K562 (cell line): Measurements from ENCODE around the gene KHDRBS2. TPM values are rescaled to one million over a fixed set of nuclear protein-coding genes. Genes with fewer than 3 reads are reported as not detected.

Experiments
- ATAC-seq: fragments of 200-7000 bp; cut with Tn5 transposase; 3 replicates; pipeline ENCODE4 v1.9.1; 2020; ENCODE audit warnings: moderate library complexity
- BruUV-seq: library from RNA; stranded (reverse); fragments of 400-500 nt; replicated peaks from 2 replicates; lab custom pipeline; 2021; lab: Mats Ljungman, UMichigan
- CTCF ChIA-PET: fragments of 300-600 bp; formaldehyde crosslinking; extraction: SDS; loops from one replicate; lab custom pipeline; 2021; ENCODE audit warnings: low intra/inter-chr PET ratio; lab: Yijun Ruan, JAX
- POLR2A ChIA-PET: fragments of 300-600, 350-650 bp; sonication (Branson Sonifier 250); formaldehyde crosslinking; extraction: SDS; loops from one replicate; lab custom pipeline; 2021; ENCODE audit warnings: antibody characterized with exemption, inconsistent platforms; lab: Yijun Ruan, JAX
- DNase-seq, 4 experiments: peaks; one replicate each; pipeline versions ENCODE4 v3.0.0 to v3.0.0-alpha.2; 2011 to 2018; ENCODE audit warnings: low spot score in 3 of 4, mixed read lengths in 3 of 4; ENCODE audit errors: extremely low read depth in 1 of 4
- FAIRE-seq: peaks from 2 replicates; lab custom pipeline; 2011; peaks lifted over from hg19 to GRCh38; lab: Jason Lieb, UNC
- H2AFZ ChIP-seq: 2 replicates; pipeline ENCODE4 v1.6.0; 2011; ENCODE audit warnings: low read depth, low read length, control low read depth, inconsistent platforms
- H3K27ac ChIP-seq: fragments of 200-600 bp; 3 replicates; pipeline ENCODE4 v1.8.0; 2011; ENCODE audit warnings: low read depth, mild to moderate bottlenecking, control low read depth, inconsistent platforms, low read length, moderate library complexity, mixed read lengths; ENCODE audit errors: extremely low read depth
- H3K27me3 ChIP-seq, 2 experiments: fragments of 300-600 bp in 1 of 2; 2 replicates in 1 of 2; 3 replicates in 1 of 2; pipeline versions ENCODE4 v1.6.0 to v1.8.0; 2011; ENCODE audit warnings: inconsistent platforms in 2 of 2, low read length in 2 of 2, mild to moderate bottlenecking in 1 of 2, mixed read lengths in 1 of 2, moderate library complexity in 1 of 2; ENCODE audit not compliant: control insufficient read depth in 2 of 2, insufficient read depth in 2 of 2
- H3K36me3 ChIP-seq: fragments of 300-600 bp; 3 replicates; pipeline ENCODE4 v1.8.0; 2011; ENCODE audit warnings: mild to moderate bottlenecking, low read length, inconsistent platforms; ENCODE audit not compliant: control insufficient read depth, insufficient read depth
- H3K4me1 ChIP-seq, 2 experiments: fragments of 200-600 bp in 1 of 2; replicated peaks in 1 of 2; 2 replicates in 1 of 2; 3 replicates in 1 of 2; pipeline versions ENCODE4 v1.5.1 to v1.8.0; 2011; ENCODE audit warnings: inconsistent platforms in 2 of 2, low read length in 2 of 2, mild to moderate bottlenecking in 1 of 2, mixed read lengths in 1 of 2, moderate library complexity in 1 of 2; ENCODE audit not compliant: control insufficient read depth in 2 of 2, insufficient read depth in 2 of 2
- H3K4me2 ChIP-seq: 2 replicates; pipeline ENCODE4 v1.6.1; 2011; ENCODE audit warnings: low read length, control low read depth, inconsistent platforms, mixed read lengths; ENCODE audit not compliant: insufficient read depth
- H3K4me3 ChIP-seq: fragments of 200-600 bp; sonication (generic), shearing (Covaris generic); 2 replicates; pipeline ENCODE4 v1.5.1; 2016; ENCODE audit warnings: control low read depth, inconsistent platforms
- H3K79me2 ChIP-seq: fragments of 200-600 bp; 3 replicates; pipeline ENCODE4 v1.8.0; 2011; ENCODE audit warnings: low read length, inconsistent platforms; ENCODE audit not compliant: control insufficient read depth, insufficient read depth
- H3K9ac ChIP-seq, 2 experiments: 2 replicates each; pipeline versions ENCODE4 v1.6.0 to v1.6.1; 2011; ENCODE audit warnings: low read depth in 2 of 2, low read length in 2 of 2, control low read depth in 1 of 2, inconsistent platforms in 1 of 2, mild to moderate bottlenecking in 1 of 2, mixed read lengths in 1 of 2; ENCODE audit not compliant: insufficient read depth in 1 of 2
- H3K9me1 ChIP-seq: one replicate; pipeline ENCODE4 v1.6.0; 2011; ENCODE audit warnings: inconsistent platforms, mild to moderate bottlenecking, low read length, moderate library complexity; ENCODE audit not compliant: control insufficient read depth, insufficient read depth
- H3K9me3 ChIP-seq: replicated peaks from 2 replicates; pipeline ENCODE4 v1.5.1; 2011; ENCODE audit warnings: low read depth, low read length, inconsistent platforms; ENCODE audit not compliant: control insufficient read depth, insufficient read depth
- H4K20me1 ChIP-seq: replicated peaks from 2 replicates; pipeline ENCODE4 v1.6.1; 2011; ENCODE audit warnings: low read length, inconsistent platforms, mixed read lengths; ENCODE audit not compliant: control insufficient read depth, insufficient read depth
- CREB3 ChIP-seq: fragments of 450-650 bp; conservative IDR thresholded peaks from 2 replicates; pipeline ENCODE4 v1.6.1; 2016; ENCODE audit warnings: missing genetic modification characterization, low read depth, mild to moderate bottlenecking, missing compliant biosample characterization, moderate library complexity
- HDAC3 ChIP-seq: fragments of 450-650 bp; IDR thresholded peaks from 2 replicates; pipeline ENCODE4 v1.6.1; 2018; ENCODE audit warnings: borderline replicate concordance, mild to moderate bottlenecking, moderate library complexity; ENCODE audit not compliant: partially characterized antibody
- IRF9 ChIP-seq: fragments of 450-650 bp; IDR thresholded peaks from 2 replicates; pipeline ENCODE4 v1.6.1; 2016; ENCODE audit warnings: missing biosample characterization, missing genetic modification characterization
- JUNB ChIP-seq: fragments of 450-650 bp; formaldehyde crosslinking; conservative IDR thresholded peaks from 2 replicates; pipeline ENCODE4 v1.4.0; 2020; ENCODE audit warnings: mild to moderate bottlenecking
- KLF16 ChIP-seq: IDR thresholded peaks from 2 replicates; pipeline ENCODE4 v1.6.1; 2016; ENCODE audit warnings: antibody characterized with exemption
- MXI1 ChIP-seq: IDR thresholded peaks from 2 replicates; pipeline ENCODE4 v1.6.1; 2011; ENCODE audit warnings: low read depth, mild to moderate bottlenecking, improper control_type of control experiment, low read length
- PTRF ChIP-seq: fragments of 450-650 bp; IDR thresholded peaks from 2 replicates; pipeline ENCODE4 v1.6.1; 2016; ENCODE audit warnings: mild to moderate bottlenecking, missing genetic modification characterization, missing compliant biosample characterization
- RBFOX2 ChIP-seq: fragments of 200-400 bp; formaldehyde crosslinking; IDR thresholded peaks from 2 replicates; pipeline ENCODE4 v1.6.1; 2017; ENCODE audit warnings: low read depth, mild to moderate bottlenecking, low read length, moderate library complexity
- RHOXF2B ChIP-seq: fragments of 250-450 bp; sonication (Bioruptor Pico); conservative IDR thresholded peaks from 2 replicates; pipeline ENCODE4 v1.5.1; 2021
- TAF9B ChIP-seq: fragments of 450-650 bp; IDR thresholded peaks from 2 replicates; pipeline ENCODE4 v1.6.1; 2018; ENCODE audit warnings: mild to moderate bottlenecking; ENCODE audit not compliant: partially characterized antibody
- TCF7L2 ChIP-seq: fragments of 150-350 bp; IDR thresholded peaks from 2 replicates; pipeline ENCODE4 v1.6.1; 2016; ENCODE audit warnings: low read depth, mild to moderate bottlenecking, low read length, moderate library complexity
- TSC22D4 ChIP-seq: fragments of 450-650 bp; IDR thresholded peaks from 2 replicates; pipeline ENCODE4 v1.6.1; 2016; ENCODE audit warnings: missing genetic modification characterization, missing biosample characterization, control low read depth
- ZBTB9 ChIP-seq: fragments of 450-650 bp; formaldehyde crosslinking; IDR thresholded peaks from 2 replicates; pipeline ENCODE4 v1.4.0; 2020; ENCODE audit warnings: mild to moderate bottlenecking, moderate library complexity
- ZNF280B ChIP-seq: fragments of 250-450 bp; sonication (Bioruptor Pico); IDR thresholded peaks from 2 replicates; pipeline ENCODE4 v1.5.1; 2021; ENCODE audit warnings: mild to moderate bottlenecking
- ZNF384 ChIP-seq: IDR thresholded peaks from 2 replicates; pipeline ENCODE4 v1.6.1; 2012; ENCODE audit warnings: low read depth, low read length, improper control_type of control experiment
- ZNF445 ChIP-seq: fragments of 250-450 bp; sonication (Bioruptor Pico); IDR thresholded peaks from 2 replicates; pipeline ENCODE4 v1.4.0; 2020; ENCODE audit warnings: low read depth, mild to moderate bottlenecking, moderate library complexity
- ZNF655 ChIP-seq: fragments of 250-450 bp; sonication (Bioruptor Pico); IDR thresholded peaks from 2 replicates; pipeline ENCODE4 v1.5.0; 2021
- ZNF766 ChIP-seq: fragments of 200-800 bp; sonication (Bioruptor generic); conservative IDR thresholded peaks from 2 replicates; pipeline ENCODE4 v1.6.1; 2016; ENCODE audit warnings: missing genetic modification characterization, missing compliant biosample characterization
- WGBS: fragments of 100-300 bp; shearing (Covaris generic); methylation state at CpG from one replicate; pipeline ENCODE4 v1.1.6; 2016; ENCODE audit warnings: low coverage, mixed read lengths; ENCODE audit not compliant: insufficient coverage; ENCODE audit errors: missing lambda C conversion rate; 5-methylcytosine and 5-hydroxymethylcytosine counted together
- in situ Hi-C: fragments of 300-500 bp; cut with MboI; formaldehyde crosslinking; loops from 4 replicates; pipeline ENCODE4 v1.15.0; 2018; ENCODE audit warnings: inconsistent platforms, mixed read lengths
- intact Hi-C: fragments of 100-400 bp; cut with micrococcal nuclease; formaldehyde crosslinking; loops from 2 replicates; pipeline ENCODE4 v1.14.2; 2022
- polyA plus RNA-seq, 8 experiments: library from polyadenylated mRNA; depleted of rRNA in 4 of 8; stranded (reverse) in 5 of 8; unstranded in 3 of 8; fragments of >200 nt; fragmentation: Nextera tagmentation in 2 of 8; fragmentation: Illumina TruSeq in 1 of 8; extraction: Ambion mirVana in 2 of 8; extraction: Trizol in 1 of 8; gene quantifications; 2 replicates each; pipeline versions ENCODE4 v1.2.1 to v1.2.3, GENCODE V29; 2011 to 2014; ENCODE audit warnings: inconsistent platforms in 1 of 8, missing spikeins in 1 of 8
- total RNA-seq, 7 experiments: library from RNA; depleted of rRNA in 6 of 7; stranded (reverse); fragments of >200 nt in 6 of 7; fragmentation: Illumina TruSeq in 2 of 7; extraction: Trizol in 2 of 7; gene quantifications; 2 replicates each; pipeline versions ENCODE4 v1.2.1 to v1.2.3, GENCODE V29; 2011 to 2021; ENCODE audit warnings: low replicate concordance in 1 of 7

Gene KHDRBS2
- total and polyA plus RNA-seq, 9 of the 15 experiments (the other 6 are each of a cell fraction or from before 2014, with no cell fraction given): not detected

GRCh38 chr6:62039605-62040004, 246.4 kb downstream of the KHDRBS2 start:
- POLR2A ChIA-PET: no interaction called here
- CTCF ChIA-PET: no interaction called here
- no peak overlapping the region for H3K27ac ChIP-seq
- WGBS: 0% methylated on average over 1 of the region's 1 CpG
- H3K36me3 ChIP-seq: no peaks in the 10 kb centered on the region
- H2AFZ ChIP-seq: no peak overlapping the region
- no peaks in the 10 kb centered on the region for H3K9me1 ChIP-seq
- no peak overlapping the region for H3K9ac ChIP-seq
- no peaks in the 10 kb centered on the region for H3K27me3 ChIP-seq
- in situ Hi-C loops (no loop called here), intact Hi-C loops (no loop called here)
- no peak overlapping the region for H3K4me2 ChIP-seq
- H3K9me3 ChIP-seq: no peaks in the 10 kb centered on the region
- no peaks in the 10 kb centered on the region for H4K20me1 ChIP-seq
- no peak for ATAC-seq
- no peak for DNase-seq
- H3K4me3 ChIP-seq: no peak overlapping the region
- no TSS peak for BruUV-seq
- no peaks in the 10 kb centered on the region for H3K79me2 ChIP-seq
- H3K4me1 ChIP-seq: no peaks in the 10 kb centered on the region
- FAIRE-seq: no peak
- TF ChIP-seq ZNF655 (CRISPR knock-in tag): no peak
- no peak for TF ChIP-seq JUNB (CRISPR knock-in tag)
- TF ChIP-seq TCF7L2: no peak
- no peak for TF ChIP-seq RBFOX2
- TF ChIP-seq ZNF445: no peak
- no peak for TF ChIP-seq TAF9B
- no peak for TF ChIP-seq PTRF (tag)
- no peak for TF ChIP-seq ZNF384
- TF ChIP-seq RHOXF2B (CRISPR knock-in tag): no peak
- TF ChIP-seq KLF16: no peak
- no peak for TF ChIP-seq ZNF280B (CRISPR knock-in tag)
- TF ChIP-seq MXI1: no peak
- no peak for TF ChIP-seq IRF9 (tag)
- TF ChIP-seq ZNF766 (CRISPR knock-in tag): no peak
- TF ChIP-seq CREB3 (tag): no peak
- no peak for TF ChIP-seq HDAC3
- no peak for TF ChIP-seq TSC22D4 (tag)
- no peak for TF ChIP-seq ZBTB9 (CRISPR knock-in tag)
